LHCN-M2 (cell line): ENCODE results near the gene OR4D1. TPM values are rescaled to one million over a fixed set of nuclear protein-coding genes. Genes with fewer than 3 reads are reported as not detected.
A peak's percentile ranks its signal among the peaks of the same experiment; 100 is the strongest.

Source experiments
- DNase-seq: peaks from one replicate; pipeline ENCODE4 v3.0.0-alpha.2; 2012; ENCODE audit warnings: low read depth
- total RNA-seq: library from RNA; depleted of rRNA; stranded (reverse); fragments of >200 nt; gene quantifications from 2 replicates; pipeline ENCODE4 v1.2.3, GENCODE V29; 2014

Gene OR4D1
- total RNA-seq, 1 experiment from 2014 or later: not detected

DNA sequence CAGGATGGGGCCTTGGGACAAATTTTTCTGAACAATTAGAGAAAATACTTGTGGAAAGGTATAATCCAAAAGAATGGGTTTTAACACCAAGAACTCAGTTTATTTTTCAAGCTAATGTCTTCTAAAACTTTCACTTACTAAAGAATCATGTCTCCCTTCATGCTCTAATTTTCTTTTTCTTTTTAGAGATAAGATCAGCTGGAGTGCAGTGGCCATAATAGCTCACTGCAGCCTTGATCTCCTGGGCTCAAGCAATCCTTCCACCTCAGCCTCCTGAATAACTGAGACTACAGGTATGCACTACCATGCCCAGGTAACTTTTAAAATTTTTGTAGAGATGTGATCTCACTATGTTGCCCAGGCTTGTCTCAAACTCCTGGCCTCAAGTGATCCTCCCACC lies 5.5 kb downstream of the OR4D1 start:
- DNase-seq: no peak

DNA sequence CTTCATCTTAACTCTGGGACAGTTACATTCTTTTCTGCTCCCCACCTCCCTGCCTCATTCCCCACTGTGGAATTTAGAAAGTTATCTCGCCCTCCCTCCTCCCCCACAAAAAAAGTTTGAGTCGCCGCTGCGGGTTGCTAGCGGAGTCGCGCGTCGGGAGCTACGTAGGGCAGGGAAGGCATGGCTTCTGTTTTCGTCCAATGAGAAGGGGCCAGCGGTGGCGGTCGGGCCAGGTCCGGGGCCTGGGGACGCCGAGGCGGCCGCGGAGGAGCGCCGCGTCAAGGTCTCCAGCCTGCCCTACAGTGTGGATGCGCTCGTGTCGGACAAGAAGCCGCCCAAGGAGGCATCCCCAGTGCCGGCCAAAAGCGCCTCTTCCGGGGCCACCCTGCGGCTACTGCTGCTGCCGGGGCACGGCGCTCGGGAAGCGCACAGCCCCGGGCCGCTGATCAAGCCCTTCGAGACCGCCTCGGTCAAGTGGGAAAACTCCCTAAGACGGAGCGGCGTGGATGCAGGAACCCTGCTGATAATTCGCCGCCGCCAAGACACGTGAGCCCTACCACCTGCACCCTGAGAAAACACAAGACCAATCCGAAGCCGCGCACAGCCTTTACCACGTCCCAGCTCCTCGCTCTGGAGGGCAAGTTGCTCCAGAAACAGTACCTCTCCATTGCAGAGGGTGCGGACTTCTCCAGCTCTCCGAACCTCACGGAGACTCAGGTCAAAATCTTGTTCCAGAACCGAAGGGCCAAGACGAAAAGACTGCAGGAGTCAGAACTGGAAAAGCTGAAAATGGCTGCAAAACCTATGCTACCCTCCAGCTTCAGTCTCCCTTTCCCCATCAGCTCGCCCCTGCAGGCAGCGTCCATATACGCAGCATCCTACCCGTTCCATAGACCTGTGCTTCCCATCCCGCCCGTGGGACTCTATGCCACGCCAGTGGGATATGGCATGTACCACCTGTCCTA lies 8.9 kb downstream of the OR4D1 start:
- DNase-seq: no peak

DNA sequence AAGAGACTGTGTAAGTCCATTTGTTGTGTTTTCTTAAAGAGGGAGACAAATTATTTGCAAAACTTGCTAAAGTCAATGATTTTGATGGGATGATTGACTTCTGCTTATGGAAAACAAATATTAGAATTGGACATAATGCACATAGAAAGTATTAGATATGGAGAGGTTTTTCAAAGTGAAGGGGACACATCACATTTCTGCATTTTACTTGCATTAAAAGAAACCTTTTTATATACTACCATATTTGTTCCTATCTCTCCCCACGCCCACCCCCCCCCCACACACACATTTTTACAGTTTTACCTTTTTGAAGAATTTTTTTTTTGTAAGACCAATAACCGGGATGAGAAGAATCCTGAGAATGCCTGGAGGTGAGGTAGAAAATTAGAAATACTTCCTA lies 10.0 kb downstream of the OR4D1 start:
- DNase-seq: no peak

DNA sequence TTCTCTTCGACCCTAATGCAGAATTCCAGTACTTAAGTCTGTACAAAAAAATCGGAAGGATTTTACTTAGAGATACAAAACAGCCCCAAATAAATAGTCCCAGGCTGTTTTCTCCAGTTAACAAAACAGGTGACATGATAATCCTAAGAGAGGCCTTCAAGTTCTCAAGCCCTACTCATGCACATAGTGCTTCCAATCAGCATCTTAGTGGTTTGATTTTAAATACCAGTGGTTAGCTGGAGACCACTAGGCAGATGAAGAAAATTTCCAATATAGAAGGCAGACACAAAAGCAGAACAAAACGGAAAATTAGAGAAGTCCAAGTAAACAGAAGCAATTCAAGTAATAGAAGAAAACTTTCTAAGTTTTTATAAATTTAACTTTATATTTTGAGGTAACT lies 13.4 kb downstream of the OR4D1 start:
- DNase-seq: peak; percentile 3

DNA sequence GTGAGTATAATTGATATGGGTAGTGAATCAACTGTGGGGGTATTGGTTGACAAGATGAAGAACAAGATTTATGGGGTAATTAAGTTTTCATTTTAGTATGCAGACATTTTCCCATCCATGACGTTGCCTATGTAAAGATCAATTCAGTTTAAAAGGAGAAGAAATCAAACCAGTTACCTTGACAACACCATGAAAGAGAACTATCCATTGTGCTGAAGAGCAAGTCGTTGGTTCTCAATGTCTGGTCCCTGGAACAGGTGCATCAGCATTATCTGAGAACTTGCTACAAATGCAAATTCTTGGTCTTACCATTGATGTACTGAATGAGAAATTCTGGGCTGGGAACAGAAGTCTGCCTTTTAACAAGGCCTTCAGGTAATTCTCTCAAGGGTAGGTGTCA lies 17.8 kb downstream of the OR4D1 start:
- DNase-seq: no peak

DNA sequence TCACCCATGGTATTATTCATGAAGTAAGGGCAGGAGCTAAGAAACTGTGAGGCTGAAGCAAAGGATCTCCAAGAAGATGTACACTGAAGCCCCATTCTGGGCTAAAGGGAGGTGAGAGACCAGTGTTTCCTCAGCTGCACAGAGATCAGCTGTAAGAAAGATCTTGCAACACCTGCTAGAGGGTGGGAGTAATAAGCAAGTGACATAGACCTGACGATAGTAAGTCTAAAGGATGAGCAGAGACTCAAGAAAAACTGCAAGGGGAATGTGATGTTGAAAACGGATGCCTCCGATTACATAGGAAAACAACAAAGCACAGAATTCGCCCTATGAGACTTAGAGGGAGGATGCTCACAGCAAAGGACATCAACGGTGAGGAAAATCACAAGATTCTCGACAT lies 18.5 kb downstream of the OR4D1 start, which contains the start of gene OR4D2:
TSS of gene OR4D2 (plus strand) at position 301 of the 400 bp plus-strand sequence. CDS start 2,674 bp downstream, outside the sequence.
- DNase-seq: no peak

DNA sequence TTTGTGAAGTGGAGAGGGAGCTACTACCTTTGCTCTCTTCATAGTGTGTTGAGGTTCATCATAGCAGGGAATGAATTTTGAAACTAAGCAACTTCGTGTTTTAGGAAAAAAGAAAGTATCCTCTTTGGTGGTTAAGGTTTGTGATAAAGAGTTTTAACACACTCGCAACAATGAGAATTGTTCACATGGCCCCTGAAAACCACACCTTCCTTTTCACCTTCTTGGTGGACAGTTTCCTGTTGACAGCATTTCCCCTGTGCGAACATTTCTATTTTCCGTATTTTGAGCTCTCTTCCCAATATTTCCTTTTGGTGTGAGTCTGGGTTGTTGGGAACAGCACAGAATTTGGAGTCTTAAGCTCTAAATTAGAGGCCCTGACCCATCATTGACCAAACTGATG lies 22.4 kb downstream of the OR4D1 start:
- no peak for DNase-seq

DNA sequence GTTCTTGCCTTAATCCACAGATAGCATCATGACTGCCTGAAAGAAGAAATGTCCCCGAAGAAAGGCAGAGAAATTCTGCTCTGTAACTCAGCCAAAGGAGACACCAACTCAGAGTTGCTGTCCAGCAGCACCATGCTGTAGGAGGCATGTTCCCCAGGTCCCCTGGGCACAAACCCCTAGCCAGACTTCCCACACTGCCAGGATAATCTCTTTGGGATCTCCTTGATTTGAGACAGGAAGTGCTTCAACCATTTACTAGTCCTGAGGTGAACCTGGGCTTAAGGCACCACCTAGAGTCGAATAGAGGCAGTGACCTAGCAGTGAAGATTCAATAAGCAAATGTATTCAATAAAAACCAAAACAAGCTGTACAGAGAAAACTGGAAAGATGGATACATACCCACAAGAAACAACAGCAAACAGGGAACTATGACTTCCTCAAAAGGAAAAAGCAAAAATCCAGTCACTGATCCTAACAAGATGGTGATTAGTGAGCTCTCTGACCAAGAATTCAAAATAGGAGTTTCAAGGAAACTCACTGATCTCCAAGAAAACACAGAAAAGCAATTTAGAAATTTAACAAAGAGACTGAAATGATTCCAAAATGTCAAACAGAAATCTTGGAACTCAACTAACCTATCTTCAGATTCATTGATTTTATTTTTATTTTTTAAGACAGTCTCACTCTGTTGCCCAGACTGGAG lies 24.3 kb downstream of the OR4D1 start:
- peak; percentile 31 for DNase-seq

DNA sequence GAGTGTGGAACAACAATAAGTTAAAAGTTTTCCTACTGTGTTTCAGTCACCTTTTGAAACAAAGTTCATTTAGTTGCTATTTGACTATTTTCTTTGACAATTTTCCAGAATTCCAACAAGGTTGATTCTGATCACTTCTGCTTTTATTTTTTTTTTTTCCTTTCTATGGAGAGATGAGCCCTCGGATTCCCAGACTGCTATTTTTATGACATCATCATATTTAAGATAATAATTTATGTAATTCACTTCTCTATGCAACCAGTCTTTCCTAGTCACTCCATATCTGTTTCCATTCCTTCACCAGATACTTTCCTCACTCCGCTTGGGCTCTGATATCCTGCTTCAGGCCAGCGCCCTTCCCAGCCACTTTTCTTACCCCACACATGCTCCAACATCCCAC lies 26.7 kb downstream of the OR4D1 start:
- no peak for DNase-seq

DNA sequence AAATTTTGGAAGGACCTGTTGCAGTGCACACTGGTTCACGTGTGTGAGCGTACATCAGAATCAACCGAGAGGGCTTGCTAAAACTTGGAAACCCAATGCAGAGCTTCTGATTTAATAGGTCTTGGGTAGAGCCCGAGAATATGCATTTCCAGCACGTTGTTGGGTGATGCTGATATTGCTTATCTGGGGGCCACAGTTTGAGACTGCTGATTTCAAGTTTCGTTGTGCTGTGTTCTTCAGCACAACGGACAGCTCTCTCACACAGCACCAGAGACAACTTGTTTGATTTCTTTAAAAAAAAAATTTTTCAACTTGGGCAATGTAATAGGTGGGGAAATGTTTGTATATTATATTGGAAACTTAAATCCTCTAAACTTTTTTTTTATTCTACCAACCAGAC lies 28.0 kb downstream of the OR4D1 start:
- DNase-seq: peak; percentile 13

DNA sequence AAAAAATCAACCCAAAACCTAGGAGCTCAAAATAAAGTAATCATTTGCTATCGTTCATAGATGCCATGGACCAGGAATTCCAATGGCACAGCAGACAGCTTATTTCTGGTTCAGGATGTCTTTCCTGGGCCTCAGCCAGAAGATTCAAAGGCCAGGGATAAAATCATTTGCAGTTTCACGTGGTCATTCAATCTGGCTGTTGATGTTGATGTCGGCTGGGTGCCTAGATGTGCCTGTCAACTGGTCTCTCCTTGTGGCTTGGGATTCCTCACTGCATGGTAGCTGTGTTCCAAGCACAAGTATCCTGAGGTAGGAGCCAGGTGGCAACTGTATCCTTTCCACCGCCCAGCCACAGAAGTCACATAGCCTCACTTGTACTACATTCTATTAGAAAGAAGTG lies 33.6 kb downstream of the OR4D1 start:
- no peak for DNase-seq

DNA sequence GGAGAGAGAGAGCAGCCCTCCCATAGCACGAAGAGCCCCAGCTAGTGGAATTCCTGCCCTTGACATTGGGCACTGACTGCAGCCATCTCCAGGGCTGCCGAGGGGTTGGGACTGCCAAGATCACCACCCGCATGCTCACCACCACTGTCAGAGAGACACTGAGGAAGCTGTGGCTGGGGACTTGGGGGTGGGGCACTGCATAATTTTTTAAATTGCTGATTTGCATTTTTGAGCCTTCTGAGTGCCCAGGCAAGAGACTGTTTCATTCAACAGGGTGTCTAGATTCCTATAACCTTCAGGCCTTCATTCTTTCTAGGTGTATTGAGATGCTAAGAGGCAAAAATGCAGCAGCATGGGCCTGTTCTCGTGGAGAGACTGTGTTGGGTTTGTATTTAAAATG lies 35.3 kb downstream of the OR4D1 start:
- no peak for DNase-seq

DNA sequence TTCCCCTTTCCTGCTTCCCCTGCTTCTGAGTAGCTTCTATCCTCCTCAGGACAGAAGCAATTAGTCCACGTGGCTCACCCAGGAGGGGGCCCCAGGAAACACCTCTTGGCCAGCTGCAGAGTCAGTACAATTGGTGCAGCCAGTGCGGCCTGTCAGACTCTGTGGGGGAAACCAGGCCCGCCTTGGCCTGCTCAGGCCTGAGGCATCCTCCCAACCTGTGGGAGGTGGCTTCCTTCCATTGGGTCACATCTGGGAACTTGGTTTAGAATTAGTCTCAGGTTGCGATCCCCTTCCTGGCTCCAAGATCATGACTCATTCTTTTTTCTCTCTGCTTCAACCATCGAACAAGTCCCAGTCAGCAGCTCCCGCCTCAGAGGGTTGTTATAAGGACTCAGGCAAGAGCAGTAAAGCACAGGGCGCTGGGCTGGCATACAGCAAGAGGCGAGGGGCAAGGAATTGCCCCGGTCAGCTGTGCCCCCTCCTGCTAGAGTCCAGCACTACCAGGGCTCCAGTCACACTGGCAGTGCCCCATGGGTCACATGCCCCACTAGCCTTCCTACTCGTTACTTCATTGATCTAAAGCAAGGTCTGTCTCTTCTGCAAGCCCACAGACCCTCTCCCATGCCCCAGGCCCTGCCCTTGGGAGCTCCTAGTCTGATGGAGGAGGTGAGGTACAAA lies 36.3 kb downstream of the OR4D1 start:
- DNase-seq: peak; percentile 26

DNA sequence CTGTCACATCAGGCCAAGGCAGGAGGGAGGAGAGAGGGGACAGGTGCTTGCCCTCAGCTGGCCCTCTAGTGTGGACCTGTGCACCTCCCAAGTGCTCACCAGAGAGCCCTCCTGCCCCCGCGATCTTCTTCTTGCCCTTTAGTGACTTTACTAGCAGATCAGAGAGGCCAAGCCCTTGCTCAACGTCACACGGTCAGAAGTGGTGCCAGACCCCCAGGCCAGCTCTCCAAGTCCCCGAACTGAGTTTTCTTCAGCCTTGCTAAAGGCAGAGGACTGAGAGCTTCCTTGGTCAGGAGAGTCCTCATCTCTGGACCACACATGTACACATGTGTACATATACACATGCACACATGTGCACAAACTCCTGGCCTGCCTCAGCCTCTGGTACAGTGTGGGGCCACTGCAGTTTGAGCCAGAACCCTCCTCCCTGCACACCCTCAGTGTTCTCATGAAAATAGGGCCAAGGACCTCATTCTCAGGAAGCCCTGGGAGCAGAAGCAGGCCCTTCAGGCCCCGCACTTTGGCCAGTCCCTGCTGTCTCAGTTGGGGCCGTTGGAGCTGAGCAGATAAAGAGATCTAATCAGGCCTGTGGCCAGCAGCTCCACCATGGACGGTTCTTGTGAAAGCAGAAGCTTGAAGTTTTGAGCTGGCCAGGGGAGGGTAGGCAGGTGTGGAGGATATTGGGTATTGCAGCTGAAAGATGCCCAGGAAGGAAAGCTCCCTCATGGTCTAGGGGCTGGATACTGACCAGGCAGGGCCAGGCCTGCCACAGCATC lies 37.0 kb downstream of the OR4D1 start:
- no peak for DNase-seq

DNA sequence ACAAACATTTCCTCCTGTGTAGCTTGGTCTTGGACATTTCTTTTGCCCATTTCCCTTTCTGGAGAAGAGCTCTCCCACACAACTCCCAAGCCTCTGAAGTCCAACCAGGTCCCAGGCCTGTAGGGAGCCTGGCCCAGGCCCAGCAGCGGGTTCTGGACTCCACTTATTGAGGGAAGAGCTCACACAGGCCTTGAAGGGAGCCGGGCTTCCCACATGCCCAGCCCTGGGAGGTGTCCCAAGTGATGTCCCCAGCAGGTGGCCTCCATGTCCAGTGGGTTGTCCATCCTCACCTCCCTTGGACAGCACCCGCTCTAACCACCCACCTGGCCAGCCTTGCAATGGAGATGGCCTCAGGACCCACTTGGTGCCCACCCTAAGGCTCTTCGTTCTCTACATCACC lies 38.4 kb downstream of the OR4D1 start:
- no peak for DNase-seq

DNA sequence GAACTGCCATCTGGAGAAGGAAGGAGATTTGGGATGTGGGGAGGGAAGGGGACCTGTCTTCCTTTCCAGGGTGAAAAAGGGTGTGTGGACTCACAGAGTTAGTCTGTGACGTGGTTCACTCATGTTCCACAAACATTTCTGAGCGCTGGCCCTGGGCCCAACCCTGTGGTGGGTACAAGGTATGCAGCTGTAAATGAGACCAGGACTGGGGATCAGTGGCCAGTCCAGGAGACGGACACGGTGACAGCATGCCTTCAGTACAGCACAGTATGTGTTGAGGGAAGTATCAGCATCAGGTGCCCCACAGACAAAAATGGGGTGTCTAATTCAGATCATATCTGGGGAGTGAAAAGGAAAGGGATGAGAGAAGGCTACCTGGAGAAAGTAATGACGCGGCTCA lies 38.9 kb downstream of the OR4D1 start:
- no peak for DNase-seq

DNA sequence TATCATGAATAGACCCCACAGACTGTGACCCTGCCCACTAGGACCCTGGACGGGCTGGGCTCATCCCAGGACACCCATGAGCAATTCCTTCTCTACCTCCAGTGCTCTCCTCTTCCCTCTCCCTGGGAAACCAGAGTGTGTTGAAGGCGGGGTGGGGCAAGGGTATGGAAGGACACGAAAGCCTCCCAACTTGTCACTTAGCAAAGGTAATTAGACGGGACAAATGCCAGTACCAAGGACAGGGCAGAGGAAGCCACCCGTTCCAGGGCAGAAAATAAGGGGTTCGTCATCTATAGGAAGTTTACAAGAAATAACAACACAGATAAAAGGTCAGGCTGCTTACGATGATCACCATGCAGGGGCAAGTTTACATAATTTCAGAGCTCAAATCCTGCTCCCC lies 39.5 kb downstream of the OR4D1 start:
- no peak for DNase-seq

DNA sequence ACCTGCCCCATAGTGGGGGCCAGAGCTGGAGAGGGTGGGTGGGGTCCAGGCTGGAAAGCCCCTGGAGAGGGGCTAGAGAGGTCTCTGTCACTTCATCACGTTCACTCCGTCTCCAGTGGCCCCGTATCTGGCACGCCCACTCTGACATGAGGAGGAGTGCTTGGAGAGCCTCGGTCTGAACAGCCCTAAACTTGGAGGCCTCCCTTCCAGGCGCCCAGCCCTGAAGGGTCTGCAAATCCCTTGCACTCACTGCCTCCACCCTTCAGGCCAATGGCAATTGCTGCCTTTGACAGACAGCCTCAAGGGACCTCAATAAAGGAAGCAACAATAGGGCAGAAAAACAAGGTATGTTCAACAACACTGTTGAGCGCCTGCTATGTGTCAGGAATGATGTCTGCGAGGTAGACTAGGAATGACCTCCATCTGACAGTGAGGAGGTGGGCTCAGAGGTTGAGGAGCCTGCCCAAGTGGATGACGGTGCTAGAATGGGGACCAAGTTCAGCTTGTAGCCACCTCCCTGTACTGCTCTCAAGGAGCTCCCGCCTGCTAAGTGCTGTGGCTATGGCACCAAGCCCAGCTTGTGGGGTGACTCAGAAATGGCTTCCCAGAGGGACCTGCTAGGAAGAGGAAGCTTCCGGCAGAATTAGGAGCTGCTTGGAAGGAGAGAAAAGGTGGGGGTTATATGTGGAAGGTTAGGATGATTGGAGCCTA lies 41.4 kb downstream of the OR4D1 start:
- DNase-seq: peak; percentile 83

DNA sequence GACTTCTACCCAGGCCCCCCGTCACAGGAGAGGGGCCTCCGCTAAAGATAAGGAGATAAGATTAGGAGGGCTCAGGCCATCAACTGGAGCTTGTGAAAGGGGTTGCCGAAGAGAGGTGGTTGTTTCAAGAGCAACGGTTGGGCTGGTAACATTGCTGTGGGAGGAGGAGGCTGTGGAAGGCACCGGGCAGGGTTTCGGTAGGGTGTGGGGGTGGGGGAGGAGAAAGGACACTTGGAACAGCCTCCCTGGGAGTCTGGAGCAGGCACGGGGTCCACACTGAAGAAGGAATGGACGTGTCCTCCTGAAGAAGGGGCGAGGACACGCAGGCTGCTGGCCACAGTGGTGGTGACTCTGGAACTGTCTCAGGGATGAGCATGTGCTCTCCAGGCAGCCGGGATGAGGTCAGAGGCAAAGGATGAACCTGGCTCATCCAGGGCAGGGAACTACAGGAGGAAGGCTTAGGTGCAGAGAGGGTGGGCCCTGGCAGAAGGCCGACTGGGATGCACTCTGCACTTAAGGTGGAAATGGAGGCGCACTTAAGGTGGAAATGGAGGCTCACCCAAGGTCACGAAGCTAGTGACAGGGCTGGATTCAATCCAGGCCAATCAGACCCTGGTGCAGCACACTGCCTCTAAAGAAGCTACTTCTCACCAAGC lies 43.2 kb downstream of the OR4D1 start:
- DNase-seq: no peak

DNA sequence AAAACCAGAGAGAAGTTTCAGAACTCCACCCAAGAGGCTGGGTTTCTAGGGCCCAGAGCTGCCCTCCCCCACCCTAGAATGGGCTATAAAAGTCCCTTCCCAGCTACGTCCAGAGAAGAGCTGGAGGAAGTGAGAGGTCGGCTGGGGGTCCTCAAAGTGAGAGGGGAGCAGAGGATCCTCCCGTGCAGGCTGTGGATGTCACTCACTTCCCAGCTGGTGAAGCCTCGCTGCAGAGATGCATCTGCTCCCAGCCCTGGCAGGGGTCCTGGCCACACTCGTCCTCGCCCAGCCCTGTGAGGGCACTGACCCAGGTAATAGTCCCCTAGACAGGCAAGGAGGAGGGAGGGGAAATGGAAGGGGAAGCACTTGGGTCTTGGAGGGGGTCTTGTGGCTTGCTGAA lies 44.4 kb downstream of the OR4D1 start, which contains the start of gene EPX:
TSS of gene EPX (plus strand) at position 115 of the 400 bp plus-strand sequence. CDS start at position 236, 121 bp downstream.
- DNase-seq: no peak
